Measurements from ENCODE around the gene ZFAND3.

GRCh38 chr6:38153076-38153797 is 333.7 kb downstream of the ZFAND3 start:
- TF ChIP-seq CTCF (conservative IDR thresholded peaks at IDR 0.05; ENCODE audit: low read depth, low read length): no peak
- TF ChIP-seq EZH2 (IDR thresholded peaks at IDR 0.05; ENCODE audit: borderline replicate concordance, low read depth, low read length, poor library complexity, severe bottlenecking): no peak
